PC-3 (cell line): ENCODE data around the gene FAM216A. TPM values are rescaled to one million over a fixed set of nuclear protein-coding genes. Genes with fewer than 3 reads are reported as not detected.
A peak's percentile ranks its signal among the peaks of the same experiment; 100 is the strongest.

ENCODE experiments used
- ATAC-seq: fragments of 200-7000 bp; cut with Tn5 transposase; 2 replicates; pipeline ENCODE4 v1.9.1; 2020; ENCODE audit warnings: mild to moderate bottlenecking, moderate library complexity
- BruUV-seq: library from RNA; stranded (reverse); fragments of 400-500 nt; replicated peaks from 2 replicates; lab custom pipeline; 2021; lab: Mats Ljungman, UMichigan
- CTCF ChIA-PET: fragments of 300-600 bp; sonication (Branson Sonifier 250); formaldehyde crosslinking; loops from one replicate; lab custom pipeline; 2022; ENCODE audit warnings: antibody characterized with exemption; lab: Charles Lee
- POLR2A ChIA-PET: fragments of 300-600 bp; sonication (Branson Sonifier 250); formaldehyde crosslinking; loops from one replicate; lab custom pipeline; 2022; ENCODE audit warnings: antibody characterized with exemption; ENCODE audit not compliant: unreplicated experiment; lab: Charles Lee
- DNase-seq: peaks from one replicate; pipeline ENCODE4 v3.0.0-alpha.2; 2015
- H2AFZ ChIP-seq: fragments of 300-600 bp; sonication (generic); 2 replicates; pipeline ENCODE4 v1.6.0; 2016; ENCODE audit warnings: antibody characterized with exemption, low read length
- H3F3A ChIP-seq: fragments of 300-600 bp; sonication (generic); one replicate; pipeline ENCODE4 v1.6.0; 2017; ENCODE audit warnings: antibody characterized with exemption, low read length, control low read depth, mild to moderate bottlenecking; ENCODE audit not compliant: unreplicated experiment
- H3K27ac ChIP-seq: fragments of 300-600 bp; sonication (generic); 2 replicates; pipeline ENCODE4 v1.5.1; 2016; ENCODE audit warnings: mild to moderate bottlenecking, low read length
- H3K27me3 ChIP-seq: fragments of 300-600 bp; sonication (generic); 2 replicates; pipeline ENCODE4 v1.6.1; 2016; ENCODE audit warnings: low read length, mixed read lengths
- H3K36me3 ChIP-seq: fragments of 300-600 bp; sonication (generic); 2 replicates; pipeline ENCODE4 v1.6.1; 2016; ENCODE audit warnings: low read depth, mixed run types, low read length, mixed read lengths
- H3K4me1 ChIP-seq: fragments of 300-600 bp; sonication (generic); 2 replicates; pipeline ENCODE4 v1.5.1; 2016; ENCODE audit warnings: low read length; ENCODE audit not compliant: insufficient read depth
- H3K4me2 ChIP-seq: fragments of 300-600 bp; sonication (generic); 2 replicates; pipeline ENCODE4 v1.6.0; 2016; ENCODE audit warnings: low read length
- H3K4me3 ChIP-seq: fragments of 300-600 bp; sonication (generic); 2 replicates; pipeline ENCODE4 v1.5.1; 2016; ENCODE audit warnings: mild to moderate bottlenecking, low read length, mixed read lengths
- H3K79me2 ChIP-seq: fragments of 300-600 bp; sonication (generic); 2 replicates; pipeline ENCODE4 v1.6.1; 2017; ENCODE audit warnings: low read length, mixed read lengths
- H3K9ac ChIP-seq: fragments of 300-600 bp; sonication (generic); 2 replicates; pipeline ENCODE4 v1.6.0; 2016; ENCODE audit warnings: mild to moderate bottlenecking, low read length
- H3K9me2 ChIP-seq: fragments of 300-600 bp; sonication (generic); replicated peaks from 2 replicates; pipeline ENCODE4 v1.6.1; 2016; ENCODE audit warnings: mixed run types, low read length, mixed read lengths
- H3K9me3 ChIP-seq: fragments of 300-600 bp; sonication (generic); 2 replicates; pipeline ENCODE4 v1.6.1; 2016; ENCODE audit warnings: low read length, mixed read lengths
- H4K20me1 ChIP-seq: fragments of 300-600 bp; sonication (generic); 2 replicates; pipeline ENCODE4 v1.6.1; 2016; ENCODE audit warnings: low read length, mixed read lengths
- CTCF ChIP-seq: fragments of 300-600 bp; sonication (generic); conservative IDR thresholded peaks from 2 replicates; pipeline ENCODE4 v1.5.1; 2017; ENCODE audit warnings: antibody characterized with exemption, low read depth, mild to moderate bottlenecking, low read length
- EZH2 ChIP-seq: fragments of 300-600 bp; sonication (generic); IDR thresholded peaks from one replicate; pipeline ENCODE4 v1.6.1; 2017; ENCODE audit warnings: antibody characterized with exemption, mild to moderate bottlenecking, low read length; ENCODE audit not compliant: unreplicated experiment
- EZH2phosphoT487 ChIP-seq: fragments of 300-600 bp; sonication (generic); IDR thresholded peaks from 2 replicates; pipeline ENCODE4 v1.6.1; 2018; ENCODE audit warnings: mild to moderate bottlenecking, antibody characterized with exemption, low read length, borderline replicate concordance
- intact Hi-C: fragments of 100-400 bp; cut with micrococcal nuclease; formaldehyde crosslinking; loops from 2 replicates; pipeline ENCODE4 v1.9.0; 2023
- total RNA-seq: library from RNA; depleted of rRNA; stranded (reverse); fragments of >200 nt; gene quantifications from 2 replicates; pipeline ENCODE4 v1.2.3, GENCODE V29; 2014

Gene FAM216A
- total RNA-seq, 1 experiment from 2014 or later, result 27.8 TPM

- ATAC-seq, result peak; percentile 86
- H3F3A ChIP-seq, result no peaks in the 10 kb centered on the region
- H3K27me3 ChIP-seq, result no peaks in the 10 kb centered on the region
- H2AFZ ChIP-seq, result no peak overlapping the region
- peak overlapping the region; percentile 40 for H3K27ac ChIP-seq
- peak; percentile 76 for DNase-seq
- peaks cover 31% of the 10 kb centered on the region for H3K4me1 ChIP-seq
- no peak overlapping the region for H3K9ac ChIP-seq
- TF ChIP-seq CTCF (no peak), EZH2 (no peak), EZH2phosphoT487 (no peak)
- POLR2A ChIA-PET, result no interaction called here
- intact Hi-C loops, result no loop called here
- H4K20me1 ChIP-seq, result peaks cover 13% of the 10 kb centered on the region; the same call in 1 of the 2 replicates
- no peak overlapping the region for H3K4me3 ChIP-seq
- no peaks in the 10 kb centered on the region for H3K9me2 ChIP-seq
- CTCF ChIA-PET, result interaction anchor here (0.6 to 1.4 kb wide), 3 partner anchors 20 to 68 kb away, joined by 3 to 4 read pairs (median 3); no protein-coding TSS in a partner anchor
- H3K4me2 ChIP-seq, result peak overlapping the region; percentile 18
- H3K9me3 ChIP-seq, result no peaks in the 10 kb centered on the region
- H3K79me2 ChIP-seq, result peaks cover 31% of the 10 kb centered on the region
- BruUV-seq, result no TSS peak
- peaks cover 23% of the 10 kb centered on the region for H3K36me3 ChIP-seq
Observed at GRCh38 chr12:110531741-110532333, 63.2 kb downstream of the FAM216A start.

GRCh38 chr12:110532644-110533043 is 64.0 kb downstream of the FAM216A start:
- TF ChIP-seq EZH2 (no peak), EZH2phosphoT487 (no peak), CTCF (no peak)
- ChIA-PET POLR2A (no interaction called here), CTCF (interaction anchor here (1.4 kb wide), 1 partner anchor 19 kb away, joined by 3 read pairs; no protein-coding TSS in a partner anchor)
- H3F3A ChIP-seq, result no peaks in the 10 kb centered on the region
- DNase-seq (no peak), ATAC-seq (no peak)
- H3K4me3 ChIP-seq, result no peak overlapping the region
- BruUV-seq, result no TSS peak
- H3K9me3 ChIP-seq, result no peaks in the 10 kb centered on the region
- H2AFZ ChIP-seq, result no peak overlapping the region
- H3K27ac ChIP-seq, result peak overlapping the region; percentile 40
- H3K4me1 ChIP-seq, result peaks cover 31% of the 10 kb centered on the region
- peaks cover 31% of the 10 kb centered on the region for H3K79me2 ChIP-seq
- no peak overlapping the region for H3K9ac ChIP-seq
- H3K4me2 ChIP-seq, result peak overlapping the region; percentile 18; the same call in 1 of the 2 replicates
- H3K36me3 ChIP-seq, result peaks cover 26% of the 10 kb centered on the region
- intact Hi-C loops, result loop anchor here (1.0 kb wide), 1 partner anchor 14 kb away; no protein-coding TSS in a partner anchor
- peaks cover 13% of the 10 kb centered on the region; the same call in 1 of the 2 replicates for H4K20me1 ChIP-seq
- no peaks in the 10 kb centered on the region for H3K9me2 ChIP-seq
- no peaks in the 10 kb centered on the region for H3K27me3 ChIP-seq

GRCh38 chr12:110533607-110534006 is 65.0 kb downstream of the FAM216A start:
- ATAC-seq, result peak; percentile 48
- Histone ChIP-seq H3K36me3 (peaks cover 35% of the 10 kb centered on the region), H3K27me3 (no peaks in the 10 kb centered on the region), H3K27ac (peak overlapping the region; percentile 47), H3K9ac (no peak overlapping the region), H3K9me2 (no peaks in the 10 kb centered on the region), H3K4me1 (peaks cover 31% of the 10 kb centered on the region), H3F3A (no peaks in the 10 kb centered on the region), H3K4me3 (no peak overlapping the region), H3K4me2 (peak overlapping the region; percentile 38), H4K20me1 (peaks cover 13% of the 10 kb centered on the region; the same call in 1 of the 2 replicates), H3K9me3 (no peaks in the 10 kb centered on the region), H2AFZ (no peak overlapping the region), H3K79me2 (peaks cover 31% of the 10 kb centered on the region)
- POLR2A ChIA-PET, result no interaction called here
- CTCF ChIA-PET, result interaction anchor here (0.6 to 0.8 kb wide), 2 partner anchors 15 to 66 kb away, joined by 3 read pairs; no protein-coding TSS in a partner anchor
- peak; percentile 87 for DNase-seq
- intact Hi-C loops, result loop anchor here (1.0 kb wide), 1 partner anchor 13 kb away; no protein-coding TSS in a partner anchor
- BruUV-seq, result no TSS peak
- no peak for TF ChIP-seq EZH2
- TF ChIP-seq EZH2phosphoT487, result no peak
- TF ChIP-seq CTCF, result no peak
